Lower leg skin (tissue), 4 donors: ENCODE results near the gene PRDM16. TPM values are rescaled to one million over a fixed set of nuclear protein-coding genes. Genes with fewer than 3 reads are reported as not detected.

Experiments
- DNase-seq, 2 donors: peaks; one replicate each; pipeline ENCODE4 v3.0.0-alpha.2; 2019; ENCODE audit warnings: low spot score in 2 of 2
- H3K4me3 ChIP-seq: fragments of 200-600 bp; sonication (generic); 2 replicates; pipeline ENCODE4 v1.5.1; 2017; ENCODE audit warnings: mild to moderate bottlenecking, low read depth; ENCODE audit not compliant: poor library complexity, severe bottlenecking
- POLR2A ChIP-seq, 2 donors: fragments of 450-650 bp; IDR thresholded peaks; one replicate each; pipeline ENCODE4 v1.6.1; 2016 to 2017; ENCODE audit warnings: antibody characterized with exemption in 2 of 2, mild to moderate bottlenecking in 1 of 2, moderate library complexity in 1 of 2
- WGBS, 2 donors: methylation state at CpG; one replicate each; pipeline ENCODE4 v1.1.5; 2018; 5-methylcytosine and 5-hydroxymethylcytosine counted together
- intact Hi-C: fragments of 100-400 bp; cut with DNase I; formaldehyde crosslinking; loops from one replicate; pipeline ENCODE4 v1.15.0; 2023; ENCODE audit warnings: low total_unique reads
- total RNA-seq, 4 donors: library from RNA; depleted of rRNA; stranded (reverse); fragments of >200 nt; gene quantifications; one replicate each; pipeline ENCODE4 v1.1.0, GENCODE V29; 2016
- TF ChIP-seq, protein P1 (sequence below), 3 donors: fragments of 450-650 bp; IDR thresholded peaks; one replicate each; pipeline ENCODE4 v1.5.1; 2016; ENCODE audit warnings: antibody characterized with exemption in 3 of 3, mild to moderate bottlenecking in 3 of 3, moderate library complexity in 2 of 3

Gene PRDM16
- total RNA-seq, 4 donors from 2014 or later, result 0.08 to 0.91 (median 0.56) TPM; not detected in 1

DNA sequence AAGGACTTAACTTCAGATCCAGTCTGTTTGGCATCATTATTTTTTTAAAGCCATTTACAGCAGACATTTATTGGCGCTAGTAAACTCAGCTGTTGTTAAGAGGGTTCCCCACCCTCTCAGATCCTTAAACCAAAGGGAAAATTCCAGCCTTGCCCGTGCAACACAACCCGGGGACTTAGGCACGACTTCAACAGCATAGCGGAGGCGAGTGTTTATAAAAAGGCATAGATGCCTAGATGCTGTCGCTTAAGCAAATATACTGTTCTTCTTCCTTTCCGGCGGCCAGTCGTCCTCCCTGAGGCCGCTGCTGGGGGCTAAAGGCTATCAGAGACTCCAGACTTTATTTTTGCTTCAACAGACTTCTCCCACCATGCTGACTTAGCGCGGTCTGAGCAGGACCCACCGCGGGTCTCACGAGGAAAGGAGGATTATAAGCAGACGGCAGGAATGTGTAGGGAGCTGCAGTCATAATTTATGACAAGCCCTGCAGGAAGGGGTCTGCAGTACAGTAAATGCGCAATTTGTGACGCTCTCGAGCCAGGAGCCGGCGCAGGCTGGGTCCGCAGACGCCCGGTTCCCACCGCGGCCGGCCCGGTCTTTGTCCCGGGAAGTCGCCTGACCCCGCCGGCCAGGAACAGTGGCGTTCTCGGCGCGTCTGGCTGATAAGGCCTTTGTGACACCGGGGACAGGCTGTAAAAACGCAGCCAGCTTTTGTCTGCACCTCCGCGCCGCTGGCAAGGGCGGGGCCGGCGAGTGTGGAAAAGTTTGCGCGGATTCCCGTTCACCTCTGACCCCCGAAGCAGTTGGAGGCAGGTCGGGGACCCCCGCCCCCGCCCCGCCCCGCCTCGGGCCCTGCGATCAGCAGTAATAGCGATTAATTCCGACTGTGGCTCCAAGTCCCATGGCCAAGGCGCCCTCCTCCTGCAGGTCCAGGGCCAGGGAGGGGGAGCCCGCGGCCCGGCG lies 324.3 kb downstream of the PRDM16 start:
- intact Hi-C loops, result no loop called here
- no peak overlapping the region for H3K4me3 ChIP-seq
- no peak for DNase-seq
- 7 to 11% methylated on average over 21 to 48 of the region's 63 CpGs for WGBS, 2 donors
- TF ChIP-seq, protein P1, sequence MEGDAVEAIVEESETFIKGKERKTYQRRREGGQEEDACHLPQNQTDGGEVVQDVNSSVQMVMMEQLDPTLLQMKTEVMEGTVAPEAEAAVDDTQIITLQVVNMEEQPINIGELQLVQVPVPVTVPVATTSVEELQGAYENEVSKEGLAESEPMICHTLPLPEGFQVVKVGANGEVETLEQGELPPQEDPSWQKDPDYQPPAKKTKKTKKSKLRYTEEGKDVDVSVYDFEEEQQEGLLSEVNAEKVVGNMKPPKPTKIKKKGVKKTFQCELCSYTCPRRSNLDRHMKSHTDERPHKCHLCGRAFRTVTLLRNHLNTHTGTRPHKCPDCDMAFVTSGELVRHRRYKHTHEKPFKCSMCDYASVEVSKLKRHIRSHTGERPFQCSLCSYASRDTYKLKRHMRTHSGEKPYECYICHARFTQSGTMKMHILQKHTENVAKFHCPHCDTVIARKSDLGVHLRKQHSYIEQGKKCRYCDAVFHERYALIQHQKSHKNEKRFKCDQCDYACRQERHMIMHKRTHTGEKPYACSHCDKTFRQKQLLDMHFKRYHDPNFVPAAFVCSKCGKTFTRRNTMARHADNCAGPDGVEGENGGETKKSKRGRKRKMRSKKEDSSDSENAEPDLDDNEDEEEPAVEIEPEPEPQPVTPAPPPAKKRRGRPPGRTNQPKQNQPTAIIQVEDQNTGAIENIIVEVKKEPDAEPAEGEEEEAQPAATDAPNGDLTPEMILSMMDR (IDR thresholded peaks at IDR 0.05), result no peak
- no peak for TF ChIP-seq POLR2A (IDR thresholded peaks at IDR 0.05)

DNA sequence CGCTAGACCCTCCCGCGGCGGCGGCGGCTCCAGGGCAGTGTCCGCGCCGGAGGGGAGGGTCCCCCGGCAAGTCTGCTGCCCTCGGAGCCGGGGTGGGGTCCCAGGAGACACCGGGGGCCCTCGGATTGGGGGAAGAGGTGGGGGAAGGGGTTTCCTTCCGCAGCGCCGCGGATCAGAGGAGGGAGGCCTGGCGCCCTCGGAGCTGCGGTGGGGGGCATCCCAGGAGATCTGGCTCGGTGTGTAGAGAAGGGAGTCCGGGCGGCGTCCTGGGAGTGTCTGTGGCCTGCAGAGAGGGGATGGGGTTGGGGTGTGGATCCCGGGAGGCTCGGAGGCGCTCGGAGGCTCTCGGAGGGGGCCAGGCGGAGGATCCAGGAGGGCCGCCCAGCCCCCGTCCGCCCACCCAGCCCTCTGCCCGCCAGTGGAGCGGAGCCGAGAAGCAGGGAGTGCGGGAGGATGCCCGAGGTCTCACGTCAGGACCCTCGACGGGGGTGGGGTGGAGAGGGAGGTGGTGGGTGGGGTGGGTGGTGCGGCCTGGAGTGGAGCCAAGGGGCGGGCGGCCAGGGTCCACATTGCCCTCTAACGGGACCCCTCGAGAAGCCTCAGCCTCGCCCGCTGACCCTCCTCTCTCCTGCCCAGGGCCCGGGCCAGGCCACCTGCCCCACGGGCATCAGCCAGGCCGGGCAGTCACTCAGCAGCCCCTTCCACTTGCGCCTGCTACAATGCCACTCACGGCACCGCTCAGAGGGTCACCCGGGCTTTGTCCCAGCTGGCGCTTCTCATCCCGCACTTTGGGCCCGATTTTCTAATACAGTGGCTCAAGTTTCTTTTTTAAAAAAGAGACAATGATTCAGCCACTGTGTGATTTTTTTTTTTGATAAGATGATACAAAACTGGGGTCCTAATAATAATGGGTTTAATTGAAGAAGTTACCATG lies 325.3 kb downstream of the PRDM16 start:
- 28% methylated on average over 36 to 47 of the region's 59 CpGs for WGBS, 2 donors
- TF ChIP-seq, protein P1 (IDR thresholded peaks at IDR 0.05), result no peak
- no peak for TF ChIP-seq POLR2A (IDR thresholded peaks at IDR 0.05)
- intact Hi-C loops, result no loop called here
- H3K4me3 ChIP-seq, result no peak overlapping the region
- no peak for DNase-seq

GRCh38 chr1:3396411-3396810 lies 327.4 kb downstream of the PRDM16 start:
- no peak for TF ChIP-seq POLR2A (IDR thresholded peaks at IDR 0.05)
- TF ChIP-seq, protein P1 (IDR thresholded peaks at IDR 0.05), result no peak
- 57 to 65% methylated on average over 11 of the region's 11 CpGs for whole genome bisulfite sequencing, 2 donors
- intact Hi-C loops, result no loop called here
- H3K4me3 ChIP-seq, result no peak overlapping the region
- no peak for DNase-seq

DNA sequence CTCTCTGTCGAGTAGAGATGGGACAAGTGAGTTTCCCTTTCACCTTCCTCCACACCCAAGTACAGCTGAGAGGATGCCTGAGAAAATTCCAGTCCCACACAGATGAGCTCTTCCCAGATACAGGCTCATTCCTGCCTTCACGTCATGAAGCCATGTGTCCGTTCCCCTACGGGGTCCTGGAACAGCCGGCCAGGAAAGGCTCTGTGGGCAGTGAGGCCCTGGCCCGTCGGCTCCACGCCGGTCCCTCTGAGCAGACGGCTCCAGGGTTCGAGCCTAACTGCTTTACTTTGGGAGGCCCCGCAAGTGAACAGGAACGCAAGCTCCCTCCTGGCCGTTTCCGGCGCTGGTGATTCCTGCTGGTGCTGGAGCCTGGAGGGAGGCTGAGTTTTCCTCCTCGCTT lies 328.3 kb downstream of the PRDM16 start:
- 53 to 63% methylated on average over 17 of the region's 17 CpGs for WGBS, 2 donors
- H3K4me3 ChIP-seq, result no peak overlapping the region
- intact Hi-C loops, result no loop called here

GRCh38 chr1:3398396-3399140 lies 329.6 kb downstream of the PRDM16 start:
- H3K4me3 ChIP-seq, result no peak overlapping the region
- 82 to 87% methylated on average over 25 of the region's 25 CpGs for WGBS, 2 donors
- DNase-seq, result no peak
- no peak for TF ChIP-seq POLR2A (IDR thresholded peaks at IDR 0.05)
- TF ChIP-seq, protein P1 (IDR thresholded peaks at IDR 0.05), result no peak
- intact Hi-C loops, result no loop called here

More for the DNA sequence above, 328.3 kb downstream of the PRDM16 start:
- TF ChIP-seq, protein P1 (IDR thresholded peaks at IDR 0.05), result no peak
- TF ChIP-seq POLR2A (IDR thresholded peaks at IDR 0.05), result no peak
- no peak for DNase-seq
